ENCODE results near the gene SERPINF2. TPM values are rescaled to one million over a fixed set of nuclear protein-coding genes. Genes with fewer than 3 reads are reported as not detected.

Gene SERPINF2
- total RNA-seq, 1 donor, result 0.43 TPM

- TF ChIP-seq CTCF (IDR thresholded peaks at IDR 0.05; ENCODE audit: insufficient read depth, low read depth, low read length), result no peak
- H3K4me3 ChIP-seq (ENCODE audit: low read depth, low read length), result no peak overlapping the region
- peak; percentile 64 for DNase-seq (ENCODE audit: low read depth)
Observed at GRCh38 chr17:1783271-1783670, 40.6 kb downstream of the SERPINF2 start.

DNA sequence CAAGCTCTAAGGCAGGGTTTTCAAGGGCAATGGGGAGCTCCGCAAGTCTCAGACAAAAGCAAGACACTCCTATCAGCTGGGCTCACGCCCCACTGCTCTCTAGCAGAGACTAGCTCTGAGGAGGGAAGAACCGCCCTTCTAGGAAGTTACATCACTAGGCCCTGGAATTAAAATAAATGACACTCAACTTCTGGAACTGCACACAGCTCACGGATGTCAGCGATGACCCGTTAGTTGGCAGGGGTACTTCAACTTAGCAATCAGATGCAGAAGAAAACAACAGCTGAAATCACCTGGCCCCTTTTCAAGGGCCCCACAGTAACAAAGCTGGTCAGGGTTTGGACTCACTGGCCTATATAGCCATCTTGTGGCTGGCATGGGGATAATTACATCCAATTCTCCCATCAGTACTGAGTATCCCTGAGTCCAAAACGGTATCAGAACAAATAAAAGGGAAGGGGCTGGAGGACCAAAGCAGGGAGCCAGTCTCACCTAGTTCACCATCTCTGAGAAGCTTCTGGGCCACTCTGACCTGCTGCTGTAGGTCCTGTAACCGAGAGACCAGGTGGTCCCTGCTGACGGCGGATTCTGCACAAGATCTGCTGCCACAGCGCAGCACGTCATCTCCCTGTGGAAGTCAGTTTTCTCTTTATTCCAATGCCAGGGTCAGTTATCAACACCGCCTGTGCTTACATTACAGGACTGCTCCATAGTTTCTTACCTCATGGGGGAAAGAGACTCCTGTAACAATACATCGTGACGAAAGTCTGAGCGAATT lies 41.4 kb downstream of the SERPINF2 start:
- TF ChIP-seq CTCF (IDR thresholded peaks at IDR 0.05; ENCODE audit: insufficient read depth, low read depth, low read length), result peak; percentile 87
- peak; percentile 94 for DNase-seq (ENCODE audit: low read depth)
- H3K4me3 ChIP-seq (ENCODE audit: low read depth, low read length), result no peak overlapping the region

DNA sequence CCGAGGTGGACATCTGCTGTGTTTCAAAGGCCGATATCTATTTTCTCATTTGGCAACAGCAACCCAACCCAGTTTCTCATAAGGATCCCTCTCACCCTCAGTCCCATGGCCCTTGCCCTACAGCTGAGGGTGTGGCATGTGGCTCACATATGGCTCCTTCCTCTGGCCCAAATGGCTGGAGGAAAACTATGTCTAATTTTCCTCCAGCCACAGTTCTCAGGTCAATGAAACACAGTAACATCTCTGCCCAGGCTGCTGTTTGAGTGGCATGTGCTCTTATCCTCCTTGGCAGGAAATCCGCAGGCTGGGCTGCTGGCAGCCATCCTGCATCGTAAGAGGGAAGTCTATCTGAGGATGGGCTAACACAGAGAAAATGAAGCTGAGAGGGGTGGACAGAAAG lies 43.3 kb downstream of the SERPINF2 start:
- DNase-seq (ENCODE audit: low read depth), result peak; percentile 52
- no peak for TF ChIP-seq CTCF (IDR thresholded peaks at IDR 0.05; ENCODE audit: insufficient read depth, low read depth, low read length)
- H3K4me3 ChIP-seq (ENCODE audit: low read depth, low read length), result no peak overlapping the region

DNA sequence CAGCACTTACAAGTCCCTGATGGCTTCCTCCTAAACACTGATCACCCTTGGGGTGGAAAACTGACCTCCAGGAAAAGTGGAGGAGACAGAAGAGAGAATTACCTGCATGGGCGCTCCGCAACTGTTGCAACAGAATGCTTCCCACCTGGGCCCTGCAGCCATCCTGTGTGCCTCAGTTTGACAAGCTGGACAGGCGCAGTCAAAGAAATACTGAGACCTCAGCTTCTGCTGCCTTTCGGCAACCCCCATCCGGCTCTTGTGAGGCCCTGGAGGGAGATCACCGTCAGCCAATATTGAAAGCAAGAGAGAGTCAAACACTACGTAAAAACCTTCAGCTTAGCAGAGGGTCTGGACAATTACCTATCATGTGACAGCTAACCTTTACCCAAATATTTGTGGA lies 44.0 kb downstream of the SERPINF2 start:
- no peak for DNase-seq (ENCODE audit: low read depth)
- no peak for TF ChIP-seq CTCF (IDR thresholded peaks at IDR 0.05; ENCODE audit: insufficient read depth, low read depth, low read length)

DNA sequence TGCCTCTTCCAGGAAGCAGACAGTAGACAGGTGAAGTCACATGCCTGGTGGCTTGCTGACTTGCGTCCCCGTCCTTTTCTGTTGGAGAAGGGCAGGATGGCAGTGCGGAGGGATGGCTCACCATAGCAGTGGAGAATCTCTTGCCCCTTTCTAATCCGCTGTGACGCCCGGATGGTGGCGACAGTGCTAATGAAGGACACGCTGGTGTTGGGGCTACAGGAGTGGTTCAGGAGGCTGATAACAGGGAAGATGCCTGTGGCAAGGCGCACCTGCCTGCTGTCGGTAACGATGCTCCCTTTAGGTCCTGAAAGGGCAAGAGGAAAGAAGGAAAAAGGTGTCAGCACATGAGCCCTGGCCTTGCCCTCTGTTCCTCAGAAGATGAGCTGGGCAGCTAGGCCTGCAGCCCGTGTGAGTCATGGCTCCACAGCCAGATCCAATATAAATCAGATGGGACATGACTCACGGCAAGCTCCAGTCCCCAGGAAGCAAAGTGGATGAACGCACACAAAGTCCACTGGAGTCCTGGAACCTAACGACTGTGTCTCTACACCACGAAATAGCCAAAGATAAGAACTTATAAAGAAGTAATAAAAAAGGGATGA lies 44.7 kb downstream of the SERPINF2 start:
- H3K4me3 ChIP-seq (ENCODE audit: low read depth, low read length), result no peak overlapping the region

More for the DNA sequence above, 44.0 kb downstream of the SERPINF2 start:
- H3K4me3 ChIP-seq (ENCODE audit: low read depth, low read length), result no peak overlapping the region

GRCh38 chr17:1789936-1790335 lies 47.3 kb downstream of the SERPINF2 start:
- DNase-seq (ENCODE audit: low read depth), result no peak
- no peak overlapping the region for H3K4me3 ChIP-seq (ENCODE audit: low read depth, low read length)
- TF ChIP-seq CTCF (IDR thresholded peaks at IDR 0.05; ENCODE audit: insufficient read depth, low read depth, low read length), result no peak

More for the DNA sequence above, 44.7 kb downstream of the SERPINF2 start:
- no peak for TF ChIP-seq CTCF (IDR thresholded peaks at IDR 0.05; ENCODE audit: insufficient read depth, low read depth, low read length)
- DNase-seq (ENCODE audit: low read depth), result peak; percentile 98

Data from fibroblast of villous mesenchyme (primary cell).